PC-9 (cell line): ENCODE results near the gene TMEM127.

Experiments used
- EZH2 ChIP-seq: fragments of 200-600 bp; sonication (generic); IDR thresholded peaks from 2 replicates; pipeline ENCODE4 v1.8.0; 2017; ENCODE audit warnings: antibody characterized with exemption, low read depth
- TF ChIP-seq, protein P1 (sequence below): fragments of 200-600 bp; sonication (generic); conservative IDR thresholded peaks from 2 replicates; pipeline ENCODE4 v1.6.1; 2017; ENCODE audit warnings: mixed run types, antibody characterized with exemption, mild to moderate bottlenecking, moderate library complexity

- TF ChIP-seq, protein P1, sequence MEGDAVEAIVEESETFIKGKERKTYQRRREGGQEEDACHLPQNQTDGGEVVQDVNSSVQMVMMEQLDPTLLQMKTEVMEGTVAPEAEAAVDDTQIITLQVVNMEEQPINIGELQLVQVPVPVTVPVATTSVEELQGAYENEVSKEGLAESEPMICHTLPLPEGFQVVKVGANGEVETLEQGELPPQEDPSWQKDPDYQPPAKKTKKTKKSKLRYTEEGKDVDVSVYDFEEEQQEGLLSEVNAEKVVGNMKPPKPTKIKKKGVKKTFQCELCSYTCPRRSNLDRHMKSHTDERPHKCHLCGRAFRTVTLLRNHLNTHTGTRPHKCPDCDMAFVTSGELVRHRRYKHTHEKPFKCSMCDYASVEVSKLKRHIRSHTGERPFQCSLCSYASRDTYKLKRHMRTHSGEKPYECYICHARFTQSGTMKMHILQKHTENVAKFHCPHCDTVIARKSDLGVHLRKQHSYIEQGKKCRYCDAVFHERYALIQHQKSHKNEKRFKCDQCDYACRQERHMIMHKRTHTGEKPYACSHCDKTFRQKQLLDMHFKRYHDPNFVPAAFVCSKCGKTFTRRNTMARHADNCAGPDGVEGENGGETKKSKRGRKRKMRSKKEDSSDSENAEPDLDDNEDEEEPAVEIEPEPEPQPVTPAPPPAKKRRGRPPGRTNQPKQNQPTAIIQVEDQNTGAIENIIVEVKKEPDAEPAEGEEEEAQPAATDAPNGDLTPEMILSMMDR, result no peak
- no peak for TF ChIP-seq EZH2
These were observed 13.3 kb downstream of the TMEM127 start for GRCh38 chr2:96252526-96252925.
